NCI-H1105 treated with DMSO at 0.1 percent for 48 hours (cell line): ENCODE results near the gene SOX1.
A peak's percentile ranks its signal among the peaks of the same experiment; 100 is the strongest.

ENCODE experiments used
- DNase-seq: peaks from one replicate; lab custom pipeline; 2025; lab: John Stamatoyannopoulos, UW

Gene SOX1

DNA sequence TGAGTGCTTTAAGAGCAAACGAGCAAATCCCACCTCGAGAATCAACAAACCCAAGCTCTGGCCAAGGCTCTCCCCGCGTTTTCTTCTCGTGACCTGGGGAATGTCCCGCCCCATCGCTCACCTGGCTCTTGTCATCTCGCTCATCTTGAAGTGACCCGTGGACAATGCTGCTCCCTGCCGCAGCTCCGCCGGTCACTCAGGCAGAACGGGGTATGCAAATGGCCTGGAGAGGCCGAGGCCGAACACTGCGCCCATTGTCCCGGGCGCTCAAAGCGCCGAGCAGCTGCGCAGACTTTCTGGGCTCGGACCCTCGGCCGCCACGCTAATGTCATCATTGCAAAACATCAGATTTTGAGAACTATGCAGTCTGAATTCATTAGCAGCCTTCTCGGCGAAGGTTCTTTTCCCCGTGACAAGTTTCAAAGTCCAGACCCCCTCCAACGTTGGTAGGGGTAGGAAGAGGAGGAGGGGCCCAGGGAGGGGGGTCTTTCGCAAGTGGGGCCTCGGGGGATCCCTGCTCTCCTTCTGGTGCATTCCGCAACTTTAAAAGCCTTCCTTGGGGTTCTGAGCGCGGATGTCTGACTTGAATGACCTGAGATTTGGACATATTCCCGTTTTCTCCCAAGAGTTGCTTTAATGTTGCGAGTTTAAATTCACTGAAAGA lies 39.7 kb downstream of the SOX1 start:
- DNase-seq: no peak

DNA sequence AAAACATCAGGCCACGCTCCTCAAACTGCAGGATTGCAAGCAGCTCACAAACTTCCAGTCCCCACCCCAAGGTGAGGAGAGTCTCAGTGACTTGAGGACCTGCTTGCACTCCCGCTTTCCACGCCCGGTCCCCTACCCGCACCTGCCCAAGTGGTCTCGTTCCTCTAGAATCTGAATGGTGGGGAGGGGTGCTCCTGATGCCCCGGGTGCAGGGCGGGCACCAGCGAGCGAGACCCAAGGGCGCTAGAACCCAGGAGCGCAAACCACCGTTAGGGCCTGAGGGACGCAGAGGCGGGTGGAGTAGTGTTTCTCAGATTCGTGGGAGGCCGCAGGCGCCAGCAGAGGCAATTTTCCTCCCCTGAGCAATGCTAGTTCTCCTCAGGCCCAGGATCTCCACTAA lies 40.3 kb downstream of the SOX1 start:
- DNase-seq: no peak

DNA sequence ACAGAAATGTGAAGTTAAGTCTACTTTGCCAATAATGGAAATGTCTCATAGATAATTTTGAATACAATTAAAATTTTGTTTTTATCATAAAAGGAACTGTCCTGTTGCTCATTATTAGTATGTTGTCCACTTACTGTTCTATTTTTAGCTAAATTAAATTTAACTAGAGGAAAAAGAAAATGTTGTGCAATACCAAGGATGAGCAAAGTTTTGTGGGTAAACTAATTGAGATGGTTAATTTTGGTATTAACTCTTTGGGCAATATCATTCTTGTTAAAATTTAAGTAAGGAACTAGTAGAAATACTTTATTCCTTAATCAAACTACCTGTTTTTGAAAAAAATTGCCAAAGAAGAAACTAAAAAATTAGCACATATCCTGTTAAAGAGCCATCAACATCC lies 43.5 kb downstream of the SOX1 start:
- no peak for DNase-seq

DNA sequence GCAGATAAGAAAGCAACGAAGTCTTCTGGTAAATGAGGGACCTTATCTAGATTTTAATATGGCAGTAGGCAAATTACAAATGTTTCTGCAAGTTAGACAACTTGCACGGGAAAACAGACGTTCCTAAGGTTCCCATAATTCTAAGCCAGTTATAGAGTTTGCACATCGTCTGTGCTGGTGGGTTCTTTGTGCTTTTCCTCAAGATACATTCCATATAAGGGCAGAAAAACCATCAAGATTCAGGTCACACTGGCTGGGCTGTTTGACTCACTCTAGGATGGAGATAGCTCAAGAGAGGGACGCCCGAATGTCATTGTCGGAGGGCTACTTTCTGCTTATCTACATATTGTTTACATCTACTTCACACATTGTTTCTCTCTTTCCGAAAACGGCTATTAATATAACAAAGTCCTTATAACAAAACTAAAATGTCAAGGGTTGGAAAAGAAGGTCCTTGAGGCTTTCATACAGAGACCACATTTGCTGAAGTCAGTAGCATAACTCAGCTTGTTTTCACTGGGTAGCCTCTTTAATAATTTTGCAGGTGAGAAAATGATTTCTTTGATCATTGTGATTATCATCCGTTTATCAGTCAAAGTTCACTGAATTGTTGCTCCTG lies 44.4 kb downstream of the SOX1 start:
- DNase-seq: no peak

DNA sequence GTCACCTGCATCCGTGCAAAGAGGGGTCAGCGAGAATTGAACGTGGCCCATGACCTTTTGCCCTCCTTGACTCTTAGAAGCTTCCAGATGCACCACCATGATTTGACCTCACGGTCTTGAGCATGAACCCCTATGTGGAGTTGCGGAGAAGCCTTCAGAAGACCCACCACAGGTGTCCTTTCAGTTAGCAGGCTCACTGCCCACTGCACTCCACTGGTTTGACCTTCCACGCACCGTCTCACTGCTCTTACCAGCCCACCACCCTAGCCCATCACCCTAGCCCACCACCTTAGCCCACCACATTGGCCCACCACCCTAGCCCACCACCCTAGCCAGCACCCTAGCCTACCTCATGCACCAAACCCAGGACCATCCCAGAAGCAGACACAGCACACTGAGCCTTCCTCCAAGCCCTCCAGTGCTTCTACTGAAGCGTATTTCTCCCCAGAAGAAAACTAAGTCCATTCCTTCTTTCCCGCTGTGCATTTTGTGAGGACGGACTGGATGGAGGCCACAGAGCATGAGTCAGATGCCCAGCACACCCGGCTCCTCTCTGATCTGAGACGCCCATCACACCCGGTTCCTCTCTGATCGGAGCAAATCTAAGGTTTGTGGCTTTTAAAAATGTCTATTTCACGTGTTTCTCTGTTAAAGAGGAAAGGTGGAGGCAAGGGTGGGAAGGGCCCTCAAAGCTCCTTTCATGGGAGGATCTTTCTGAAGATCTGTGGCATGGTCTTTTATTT lies 45.8 kb downstream of the SOX1 start:
- no peak for DNase-seq

DNA sequence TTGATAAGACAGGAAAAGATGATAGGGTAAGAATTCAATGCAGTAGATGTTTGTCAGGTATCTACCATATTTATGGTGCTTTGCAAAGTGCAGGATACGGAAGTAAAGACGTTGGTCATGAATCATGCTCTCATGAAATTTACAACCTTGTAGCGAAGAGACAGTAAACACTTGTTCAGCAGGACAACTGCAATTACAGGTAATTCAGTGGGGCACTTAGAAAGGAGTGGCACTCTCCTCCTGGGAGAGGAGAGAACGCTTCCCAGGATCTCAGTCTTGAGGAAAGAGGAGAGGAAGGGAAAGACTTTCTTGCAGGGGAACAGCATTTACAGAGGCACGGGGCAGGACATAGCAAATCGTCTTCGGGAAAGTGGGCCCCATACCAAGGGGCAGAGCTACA lies 46.4 kb downstream of the SOX1 start:
- peak; percentile 70 for DNase-seq

DNA sequence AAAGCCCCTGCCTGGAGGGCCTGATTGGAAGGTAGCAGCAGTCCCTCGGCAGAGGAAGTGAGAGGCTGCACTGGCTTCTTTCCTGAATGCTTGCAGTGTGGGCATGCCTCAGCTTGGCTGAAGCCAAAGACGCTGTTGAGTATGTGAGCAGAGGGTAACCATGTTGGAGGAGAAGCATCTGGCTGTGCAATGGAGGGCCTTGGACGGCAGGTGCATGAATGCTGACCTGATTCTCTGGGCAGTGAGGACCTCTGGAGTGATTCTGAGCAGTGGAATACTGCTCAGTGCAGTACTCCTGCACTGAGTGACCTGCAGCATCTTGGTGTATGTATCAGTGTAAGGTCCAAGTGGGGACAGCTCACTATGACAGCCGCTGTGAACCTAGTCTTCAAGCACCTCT lies 46.9 kb downstream of the SOX1 start:
- peak; percentile 34 for DNase-seq

DNA sequence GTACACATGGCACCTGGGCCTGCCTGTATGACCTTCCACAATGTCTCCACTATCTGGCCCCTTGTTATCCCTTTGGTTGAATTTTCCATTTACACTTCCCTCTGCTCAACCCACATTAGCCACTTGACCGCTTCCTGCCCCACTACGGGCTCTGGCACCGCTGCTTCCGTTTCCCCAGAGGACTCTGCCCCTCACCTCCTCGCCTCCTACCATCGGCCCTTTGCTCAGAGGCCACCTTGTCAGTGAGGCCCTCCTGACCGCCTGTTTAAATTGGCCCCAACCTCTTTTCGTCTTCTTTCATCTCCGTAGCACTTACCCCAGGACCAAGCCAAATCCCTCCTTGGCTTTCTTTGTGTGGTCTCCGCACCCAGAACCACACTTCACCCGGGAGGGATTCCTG lies 47.4 kb downstream of the SOX1 start:
- DNase-seq: no peak

DNA sequence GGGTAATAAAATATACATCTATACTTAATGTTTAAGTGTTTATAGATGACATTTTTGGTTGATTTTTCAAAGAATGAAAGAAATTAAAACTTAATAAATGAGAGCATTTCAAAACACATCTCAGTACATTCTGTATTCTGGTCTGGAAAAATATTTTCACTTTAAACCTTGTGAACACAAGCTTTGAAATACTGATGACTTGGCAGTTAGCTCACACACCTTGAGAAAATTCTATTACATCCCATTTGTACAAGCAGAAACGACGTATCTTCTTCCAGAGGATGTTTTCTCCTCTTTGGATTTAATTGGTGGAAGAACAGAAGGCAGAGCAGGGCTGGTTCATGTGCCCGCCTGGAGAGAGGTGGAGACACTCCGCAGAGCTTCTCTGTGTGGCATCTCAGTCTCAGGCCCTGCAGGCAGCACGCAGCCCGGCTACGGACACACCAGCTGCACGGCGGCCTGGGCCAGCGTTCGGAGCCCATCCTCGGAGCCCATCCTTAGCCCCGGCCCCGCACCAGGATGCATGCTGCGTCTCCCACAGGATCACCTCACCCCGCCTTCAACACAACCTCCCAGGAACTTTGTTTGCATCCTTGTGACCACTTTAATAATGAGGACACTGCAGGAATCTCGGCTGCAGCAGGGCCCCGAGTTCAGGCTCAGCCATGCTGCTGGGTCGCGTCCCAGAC lies 48.6 kb downstream of the SOX1 start:
- DNase-seq: no peak

DNA sequence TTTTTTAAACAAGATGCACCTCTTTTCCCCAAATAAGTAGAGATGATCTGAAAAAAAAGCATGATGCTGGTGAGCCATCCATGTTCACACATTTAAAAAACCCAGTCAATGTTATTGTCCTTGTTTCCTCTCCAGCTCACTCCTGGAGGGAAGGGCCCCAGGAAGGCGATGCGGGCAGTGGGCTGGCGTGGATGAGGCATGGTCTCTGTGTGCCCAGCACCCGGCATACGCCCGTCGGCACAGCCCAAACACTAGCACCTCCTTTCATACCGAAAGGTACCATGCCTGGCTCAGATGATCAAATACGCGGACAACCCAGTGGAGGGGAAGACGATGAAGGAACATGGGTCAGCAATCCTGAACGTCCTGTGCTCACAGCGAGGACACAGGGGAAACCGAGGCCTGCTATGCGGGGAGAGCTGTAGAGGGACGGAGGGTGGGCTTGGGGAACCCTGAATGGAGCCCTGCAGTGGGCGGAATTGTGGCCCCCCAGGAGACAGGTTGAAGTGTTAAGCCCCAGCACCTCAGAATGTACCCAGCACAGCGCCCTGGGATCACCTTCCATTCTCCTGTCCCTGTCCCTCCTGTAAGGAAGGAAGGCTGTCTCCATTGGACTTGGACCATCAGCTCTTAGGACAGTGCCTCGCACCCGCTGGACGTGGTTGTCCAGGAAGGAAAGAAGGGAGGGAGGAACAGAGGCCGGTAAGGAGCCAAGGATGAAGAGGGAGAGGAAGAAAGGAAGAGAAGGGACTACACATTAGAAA lies 49.4 kb downstream of the SOX1 start:
- DNase-seq: no peak

DNA sequence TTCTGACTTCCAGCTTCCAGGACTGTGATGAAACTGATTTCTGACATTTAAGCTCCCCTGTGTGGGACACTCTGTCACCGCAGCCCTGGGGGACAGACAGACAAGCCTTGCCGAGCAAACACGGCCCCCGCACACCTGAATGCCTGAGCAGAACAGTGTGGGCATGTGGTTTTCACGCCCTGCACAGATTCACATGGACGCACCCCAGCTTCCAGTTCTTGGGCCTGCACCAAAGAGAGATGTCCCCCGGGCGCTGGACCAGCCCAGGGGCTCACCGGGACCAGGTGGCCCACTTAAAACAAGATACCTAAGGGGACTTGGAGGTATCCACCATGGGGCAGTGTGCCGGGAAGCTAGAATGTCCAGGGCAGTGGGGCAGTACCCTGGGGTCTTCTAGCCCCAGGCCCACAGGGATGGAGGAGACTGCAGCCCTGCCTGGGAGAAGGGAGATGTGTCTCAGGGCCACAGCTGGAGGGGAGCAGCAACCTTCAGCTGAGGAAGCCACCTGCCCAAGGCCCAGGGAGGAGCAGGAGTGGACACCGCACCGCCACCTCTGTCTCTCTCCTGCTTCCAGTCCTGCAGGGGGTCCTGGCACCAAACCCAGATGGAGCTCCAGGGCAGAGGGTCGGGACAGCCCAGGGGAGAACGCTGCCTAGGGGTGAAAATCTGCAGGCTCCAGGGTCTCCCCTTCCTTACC lies 50.5 kb downstream of the SOX1 start:
- DNase-seq: no peak

DNA sequence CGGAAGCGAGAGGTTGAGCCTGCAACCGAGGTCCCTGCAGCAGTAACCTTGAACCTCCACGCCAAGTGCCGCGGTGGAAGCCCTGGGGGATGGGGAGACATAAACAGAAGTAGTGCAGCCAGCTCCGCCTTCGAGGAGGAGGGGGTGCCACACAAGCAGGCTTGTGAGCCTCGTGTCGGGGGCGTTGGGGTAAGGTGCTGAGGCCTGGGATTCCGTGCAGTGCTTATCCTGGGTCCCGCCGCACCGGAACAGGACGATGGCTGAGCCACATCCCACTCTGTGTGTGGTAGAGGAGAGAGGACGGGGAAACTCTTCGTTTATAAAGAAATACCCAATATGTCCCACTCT lies 51.0 kb downstream of the SOX1 start:
- no peak for DNase-seq

DNA sequence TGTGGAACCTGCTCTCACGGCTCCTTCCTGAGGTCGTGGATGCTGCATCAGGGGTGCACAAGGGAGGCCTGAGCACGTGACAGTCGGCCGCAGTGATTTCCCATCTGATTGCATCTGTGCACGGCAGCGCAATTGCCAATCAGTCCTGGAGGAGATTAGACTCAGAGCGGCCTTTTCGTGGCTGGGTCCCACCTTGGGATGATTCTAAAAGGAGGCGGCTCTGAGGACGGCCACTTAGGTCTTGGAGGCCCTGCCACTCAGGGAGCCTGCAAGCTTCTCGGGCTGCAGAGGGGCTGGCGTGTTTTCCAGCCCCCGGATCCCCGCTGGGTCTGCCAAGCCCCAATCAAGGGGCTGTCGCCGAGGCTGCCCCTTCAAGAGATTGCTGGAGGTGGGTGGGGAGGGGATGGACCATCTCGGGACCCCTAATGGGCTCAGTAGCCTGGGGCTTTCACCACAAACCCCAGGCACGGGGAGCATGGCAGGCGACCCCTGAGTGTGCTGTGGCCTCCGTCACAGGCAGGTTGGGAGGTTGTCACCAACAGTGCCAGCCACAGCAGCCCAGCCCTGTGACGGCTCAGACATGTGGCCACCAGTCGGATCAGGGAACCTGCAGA lies 51.6 kb downstream of the SOX1 start:
- no peak for DNase-seq

DNA sequence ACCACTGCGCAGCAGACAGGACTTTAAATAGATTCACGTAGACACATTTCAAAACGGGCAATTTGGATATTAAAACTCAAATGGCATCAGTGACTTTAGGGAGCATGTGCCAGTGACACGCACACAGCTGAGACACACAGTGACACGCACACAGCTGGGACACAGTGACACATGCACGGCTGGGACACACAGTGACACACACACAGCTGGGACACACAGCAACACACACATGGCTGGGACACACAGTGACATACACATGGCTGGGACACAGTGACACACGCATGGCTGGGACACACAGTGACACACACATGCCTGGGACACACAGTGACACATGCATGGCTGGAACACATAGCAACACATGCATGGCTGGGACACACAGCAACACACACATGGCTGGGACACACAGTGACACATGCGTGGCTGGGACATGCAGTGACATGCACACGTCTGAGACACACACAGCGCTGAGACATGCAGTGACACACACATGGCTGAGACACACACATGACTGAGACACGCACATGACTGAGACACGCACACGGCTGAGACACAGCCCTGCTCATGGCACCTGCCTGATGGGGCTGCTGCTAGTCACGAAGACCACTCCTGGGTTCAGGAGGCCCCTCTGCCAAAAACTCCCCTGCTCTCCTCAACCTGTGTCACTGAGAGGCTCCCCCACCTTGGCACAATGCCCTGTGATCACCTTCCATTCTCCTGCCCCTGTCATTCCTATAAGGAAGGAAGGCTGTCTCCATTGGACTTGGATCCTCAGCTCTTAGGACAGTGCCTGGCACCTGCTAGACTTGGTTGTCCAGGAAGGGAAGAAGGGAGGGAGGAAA lies 52.5 kb downstream of the SOX1 start:
- DNase-seq: no peak

DNA sequence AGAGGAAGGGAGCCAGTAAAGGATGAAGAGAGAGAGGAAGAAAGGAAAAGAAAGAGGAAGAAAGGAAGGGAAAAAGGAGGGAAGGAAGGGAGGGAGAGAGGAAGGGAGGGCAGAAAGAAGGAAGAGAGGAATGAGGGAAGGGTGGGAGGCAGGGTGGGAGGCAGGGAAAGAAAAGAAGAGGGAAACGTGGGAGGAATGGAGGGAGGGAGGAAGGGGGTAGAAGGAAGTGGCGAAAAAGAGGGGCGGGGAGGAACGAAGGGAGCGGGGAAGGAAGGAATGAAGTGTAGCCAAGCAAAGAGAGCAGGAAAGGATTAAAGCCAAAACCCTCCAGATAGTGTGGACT lies 53.1 kb downstream of the SOX1 start:
- DNase-seq: no peak
